ENCODE measurements around the gene TMF1.
A peak's percentile ranks its signal among the peaks of the same experiment; 100 is the strongest.

The TMF1 gene

DNA sequence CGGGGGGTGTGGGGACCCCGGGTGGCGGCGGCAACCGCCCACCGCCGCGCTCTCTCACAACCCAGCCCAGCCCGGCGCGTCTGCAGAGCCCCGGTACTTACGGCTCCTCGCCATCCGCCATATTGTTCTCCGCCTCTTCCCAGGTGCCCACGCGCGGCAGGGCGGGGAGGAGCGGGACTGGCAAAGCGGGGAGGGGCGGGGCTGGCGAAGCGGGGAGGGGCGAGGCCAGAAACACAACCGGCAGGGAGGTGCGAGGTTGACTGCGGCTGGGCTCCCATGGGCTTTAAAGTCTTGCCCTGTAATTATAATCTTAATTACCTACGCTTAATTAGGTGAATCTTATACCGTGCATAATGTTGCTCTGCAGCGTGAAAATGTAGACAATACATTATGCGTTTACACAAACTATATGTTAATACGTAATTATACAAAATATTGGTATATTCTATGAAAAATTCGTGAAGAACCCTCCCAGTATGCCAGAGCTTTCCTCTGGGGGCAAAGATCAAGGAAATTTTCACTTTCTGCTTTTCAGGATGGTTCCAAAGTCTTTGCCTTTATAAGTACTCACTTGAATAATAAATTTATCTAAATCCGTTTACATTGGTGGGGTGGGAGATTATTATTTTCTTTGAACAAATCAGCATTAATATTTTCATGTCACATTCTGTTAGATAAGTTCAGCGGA, 28.2 kb upstream of the TMF1 start, which contains the start of gene UBA3:
Gene UBA3, minus strand, starts transcription at position 133 of the 688 bp plus-strand sequence. Its CDS starts 12 bp downstream, at position 121.
- DNase-seq, result peak; percentile 85

DNA sequence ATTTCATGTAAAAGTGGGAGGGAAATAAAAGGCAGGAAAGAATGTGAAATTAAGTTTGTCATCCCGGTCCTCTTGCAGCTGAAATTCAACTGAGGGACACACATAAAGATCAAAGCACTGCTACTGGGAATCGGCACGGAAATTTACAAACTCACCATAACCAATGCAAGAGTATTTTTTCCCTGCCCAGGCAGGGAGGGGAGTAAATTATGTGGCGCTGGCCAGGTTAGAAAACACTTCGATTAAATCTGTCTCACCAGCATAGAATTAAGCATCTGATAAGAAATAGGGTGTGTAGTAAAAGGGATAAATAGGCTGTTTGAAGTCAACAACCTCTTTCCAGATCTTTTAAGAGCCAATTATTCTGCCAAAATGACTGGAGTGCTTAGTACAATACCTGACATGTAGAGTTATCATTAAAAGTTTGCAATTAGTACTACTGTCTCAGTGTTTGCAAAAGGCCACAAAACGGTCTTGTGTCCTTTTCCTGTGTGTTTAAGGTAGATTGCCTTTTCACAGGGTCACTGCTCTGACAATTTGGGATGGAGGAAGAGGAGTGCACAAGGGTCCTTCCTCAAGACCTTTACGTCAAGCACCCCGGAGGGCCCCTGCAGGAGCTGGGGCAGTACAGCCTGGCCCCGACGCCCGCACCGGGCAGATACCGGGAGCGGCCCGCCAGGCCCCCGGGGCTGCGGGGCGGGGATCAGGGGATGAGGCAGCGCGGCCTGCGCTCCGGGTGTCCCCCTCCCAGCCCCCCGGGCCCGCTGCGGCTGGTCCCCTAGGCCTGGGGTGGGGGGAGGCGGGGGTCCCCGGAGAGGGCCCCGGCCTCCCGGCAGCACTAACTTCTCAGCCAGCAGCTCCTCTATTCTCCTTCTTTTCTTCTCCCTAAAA, 27.4 kb upstream of the TMF1 start:
- DNase-seq, result no peak

DNA sequence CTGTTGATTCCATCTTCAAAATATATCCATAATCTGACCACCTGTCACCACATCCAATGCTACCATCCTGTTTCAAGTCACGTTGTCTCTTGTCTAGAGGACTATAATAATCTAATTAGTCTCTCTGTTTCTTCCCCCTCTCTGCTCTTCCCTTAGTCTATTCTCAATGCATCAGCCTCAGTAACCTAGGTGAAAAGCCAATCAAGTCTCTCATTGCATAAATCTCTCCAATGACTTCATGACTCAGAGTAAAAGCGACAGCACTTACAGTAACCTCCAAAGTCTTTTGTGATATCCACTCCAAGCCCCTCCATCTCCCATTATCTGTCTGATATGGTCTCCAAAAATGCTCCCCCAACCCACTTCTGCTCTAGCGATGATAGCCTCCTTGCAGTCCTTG, 20.8 kb upstream of the TMF1 start:
- no peak for DNase-seq

DNA sequence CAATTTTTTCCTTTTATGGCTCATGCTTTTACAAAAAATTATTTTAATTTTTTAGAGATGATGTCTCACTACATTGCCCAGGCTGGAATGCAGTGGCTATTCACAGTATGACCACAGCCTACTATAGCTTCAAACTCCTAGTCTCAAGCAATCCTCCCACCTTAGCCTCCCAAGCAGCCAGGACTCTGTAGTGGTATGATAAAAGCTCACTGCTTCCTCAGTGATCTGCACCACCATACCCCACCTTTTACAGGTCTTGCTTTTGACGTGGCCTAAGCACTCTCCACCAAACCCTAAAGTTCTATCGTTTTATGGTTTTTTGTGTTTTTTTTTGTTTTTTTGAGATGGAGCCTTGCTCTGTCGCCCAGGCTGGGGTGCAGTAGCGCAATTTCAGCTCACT, 14.0 kb upstream of the TMF1 start:
- no peak for DNase-seq

DNA sequence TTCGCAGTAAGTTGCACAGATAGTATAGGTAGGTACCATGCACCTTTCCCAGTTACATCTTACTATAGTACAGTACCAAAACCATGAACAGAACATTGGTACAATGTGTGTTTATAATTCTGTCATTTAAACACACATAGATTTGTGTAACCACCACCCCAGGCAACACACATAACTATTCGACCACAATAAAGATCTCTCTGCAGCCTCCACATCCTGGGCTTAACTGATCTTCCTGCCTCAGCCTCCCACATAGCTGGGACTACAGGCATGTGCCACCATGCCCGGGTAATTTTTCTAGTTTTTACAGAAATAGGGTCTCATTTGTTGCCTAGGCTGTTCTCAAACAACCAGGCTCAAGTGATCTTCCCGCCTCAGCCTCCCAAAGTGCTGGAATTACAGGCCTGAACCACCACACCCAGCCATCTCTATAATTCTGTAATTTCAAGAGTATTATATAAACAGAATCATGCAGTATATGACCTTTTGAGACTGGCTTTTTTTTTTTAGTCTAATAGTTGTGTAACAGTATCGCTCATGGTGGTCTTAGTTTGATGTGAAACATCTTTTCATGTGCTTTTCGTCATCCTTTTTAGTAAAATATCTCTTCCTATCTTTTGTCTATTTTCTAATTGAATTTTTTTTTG, 13.3 kb upstream of the TMF1 start:
- no peak for DNase-seq

DNA sequence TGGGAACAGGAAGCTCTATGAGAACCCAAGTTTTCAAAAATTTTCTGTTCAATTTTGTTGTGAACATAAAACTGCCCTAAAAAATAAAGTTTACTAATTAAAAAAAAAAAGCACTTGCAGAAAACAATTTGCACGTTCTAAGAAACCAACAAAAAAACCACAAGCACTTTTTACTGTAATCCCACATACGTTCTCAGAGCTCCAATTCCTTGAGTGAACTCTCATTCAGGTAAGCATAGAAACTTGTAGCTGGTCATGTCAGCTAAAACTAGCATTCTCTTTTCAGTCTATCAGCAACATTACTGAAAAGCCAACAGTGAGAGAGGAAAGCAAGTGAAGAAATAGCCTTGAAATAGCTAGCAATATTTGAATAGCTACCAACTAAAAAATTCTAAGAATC, 11.5 kb upstream of the TMF1 start:
- no peak for DNase-seq

DNA sequence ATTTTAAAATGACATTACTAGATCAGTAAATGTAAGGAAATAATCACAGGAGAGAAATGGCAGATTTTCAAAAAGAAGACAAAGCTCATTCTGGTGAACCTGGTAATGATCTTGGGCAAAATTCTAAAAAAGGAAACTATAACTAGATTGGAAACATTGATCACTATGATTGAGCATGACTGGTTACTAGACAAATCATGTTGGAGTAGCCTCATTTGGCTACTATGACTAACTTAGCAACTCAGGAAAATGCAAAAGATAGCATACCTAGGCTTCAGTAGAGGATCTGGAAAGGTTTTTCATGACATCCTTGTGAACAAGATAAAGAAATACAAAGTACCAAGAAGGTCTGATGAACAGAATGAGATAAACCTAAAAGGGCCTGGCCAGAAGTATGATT, 7.6 kb upstream of the TMF1 start:
- DNase-seq, result no peak

DNA sequence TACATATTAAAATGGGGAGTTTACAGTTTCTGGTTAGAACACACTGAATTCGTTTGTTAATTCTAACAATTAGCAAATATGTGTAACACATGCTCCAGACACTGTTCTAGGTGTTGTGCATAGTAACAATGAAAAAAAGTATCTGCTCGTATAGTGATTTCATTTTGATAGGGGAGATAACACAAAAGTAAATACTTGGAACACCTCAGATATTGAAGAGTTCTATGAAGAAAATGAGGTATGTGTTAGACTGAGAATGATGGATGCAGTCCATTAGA, 6.8 kb upstream of the TMF1 start:
- DNase-seq, result no peak

DNA sequence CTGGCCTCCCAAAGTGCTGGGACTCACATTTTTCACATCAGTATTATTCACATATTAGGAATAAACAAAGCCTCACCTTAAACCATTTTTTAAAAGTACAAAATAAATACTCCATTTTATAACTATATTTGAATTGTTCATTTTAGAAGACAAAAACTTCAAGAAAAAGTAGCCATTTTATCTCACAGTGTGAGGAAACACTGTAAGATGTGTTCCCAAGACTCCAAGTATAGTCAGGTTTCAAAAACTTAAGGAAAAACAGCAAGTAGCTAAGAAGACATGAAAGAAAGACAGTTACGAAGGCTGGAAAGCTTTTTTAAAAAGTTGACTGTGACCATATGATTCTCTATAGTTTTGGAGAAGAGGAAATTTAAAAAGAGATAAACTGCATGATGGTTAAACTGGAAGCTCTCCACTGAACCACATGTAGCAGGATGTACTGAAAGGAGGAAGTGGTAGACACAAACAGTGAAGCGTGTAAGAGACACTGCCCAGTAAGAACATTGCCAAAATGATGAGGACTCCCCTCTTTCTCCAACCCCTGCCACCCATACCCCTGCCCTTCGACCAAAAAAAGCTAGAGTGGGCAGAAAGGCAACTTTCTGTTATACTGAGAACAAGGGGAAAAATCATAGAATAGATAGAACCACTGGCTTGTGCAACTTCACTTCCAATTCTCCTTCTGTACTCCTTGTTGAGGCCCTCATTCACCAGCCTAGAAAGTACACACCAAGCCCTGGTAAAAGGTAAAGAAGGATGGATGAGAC, 6.2 kb upstream of the TMF1 start:
- no peak for DNase-seq

DNA sequence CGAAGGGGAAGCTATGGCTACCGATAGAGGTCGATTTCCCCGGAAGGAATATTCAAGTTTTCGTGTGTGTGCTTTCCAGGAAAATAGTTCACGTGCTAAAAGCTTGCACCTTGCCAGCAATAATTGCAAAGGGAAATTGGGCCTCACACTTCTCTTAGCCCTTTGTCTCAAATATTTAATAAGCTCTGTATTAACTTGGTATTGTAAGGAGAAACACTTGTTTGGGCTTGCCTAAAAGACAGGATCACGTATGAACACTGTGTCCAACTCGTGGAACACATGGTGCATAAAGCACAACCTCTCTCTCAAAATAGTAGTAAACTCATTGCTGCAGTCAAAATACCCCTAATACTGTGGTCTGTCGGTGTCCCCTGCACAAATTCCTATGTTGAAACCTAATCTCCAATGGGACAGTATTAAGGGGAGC, 352 bp upstream of the TMF1 start:
- no peak for DNase-seq

DNA sequence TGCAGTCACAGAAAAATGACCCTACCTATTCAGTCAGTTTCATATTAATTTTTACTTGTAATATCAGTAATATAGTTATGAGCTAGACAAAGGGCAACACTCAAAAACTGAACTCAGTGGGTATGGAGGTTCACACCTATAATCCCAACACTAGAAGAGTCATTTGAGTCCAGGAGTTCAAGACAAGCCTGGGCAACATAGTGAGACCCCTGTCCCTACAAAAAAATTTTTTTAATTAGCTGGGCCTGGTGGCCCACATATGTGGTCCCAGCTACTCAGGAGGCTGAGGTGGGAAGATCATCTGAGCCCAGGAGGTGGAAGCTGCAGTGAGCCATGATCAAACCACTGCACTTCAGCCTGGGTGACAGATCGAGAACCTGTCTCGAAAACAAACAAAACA, 3.1 kb downstream of the TMF1 start:
- no peak for DNase-seq

DNA sequence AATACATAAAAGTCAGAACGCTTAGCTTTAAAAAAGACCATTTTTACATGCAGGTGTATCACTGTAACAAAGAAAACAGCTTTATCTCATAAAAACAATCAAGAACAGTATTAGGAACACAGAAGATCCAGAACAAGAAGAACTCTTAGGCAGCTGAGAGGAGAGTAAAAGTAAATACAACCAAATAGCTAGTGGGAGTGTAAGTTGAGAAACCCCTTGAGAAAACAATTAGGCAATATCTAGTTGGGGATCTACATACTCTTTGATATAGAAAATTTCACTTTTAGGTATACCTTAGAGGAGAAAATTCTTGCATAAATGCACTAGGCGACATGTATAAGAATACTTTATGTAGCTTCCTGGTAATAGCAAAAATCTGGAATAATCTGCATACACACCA, 7.5 kb downstream of the TMF1 start:
- no peak for DNase-seq

DNA sequence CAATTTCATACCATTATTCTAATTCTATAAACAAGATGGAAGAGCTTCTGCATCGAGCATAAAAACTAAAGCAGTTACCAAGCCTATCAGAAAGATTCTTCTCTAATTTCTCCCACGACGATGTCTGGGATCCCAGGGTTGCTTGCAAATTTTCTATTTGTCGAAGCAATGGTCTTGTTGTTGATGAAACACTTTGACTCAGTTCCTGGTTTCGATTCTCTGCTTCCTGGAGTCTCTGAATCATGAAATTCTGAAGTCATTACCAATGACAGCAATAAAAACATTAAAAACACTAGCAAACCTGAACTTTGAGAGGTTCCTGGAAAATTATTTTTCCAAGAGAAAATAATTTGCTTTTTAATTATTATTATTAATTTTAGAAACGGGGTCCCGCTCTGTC, 18.7 kb downstream of the TMF1 start:
- peak; percentile 84 for DNase-seq

DNA sequence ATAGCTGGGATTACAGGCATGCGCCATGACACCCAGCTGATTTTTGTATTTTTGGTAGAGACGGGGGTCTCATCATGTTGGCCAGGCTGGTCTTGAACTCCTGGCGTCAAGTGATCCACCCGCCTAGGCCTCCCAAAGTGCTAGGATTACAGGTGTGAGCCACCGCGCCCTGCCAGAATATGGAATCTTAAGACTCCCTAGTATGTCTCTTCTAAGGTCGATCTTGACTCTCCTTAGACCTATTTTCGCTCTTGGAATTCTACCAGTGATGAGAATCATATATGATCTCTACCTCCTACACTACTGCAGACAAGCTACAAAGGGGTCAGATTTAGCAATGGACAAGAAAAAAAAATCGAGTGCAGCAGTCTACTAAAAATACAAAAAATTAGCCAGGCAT, 19.4 kb downstream of the TMF1 start:
- no peak for DNase-seq

DNA sequence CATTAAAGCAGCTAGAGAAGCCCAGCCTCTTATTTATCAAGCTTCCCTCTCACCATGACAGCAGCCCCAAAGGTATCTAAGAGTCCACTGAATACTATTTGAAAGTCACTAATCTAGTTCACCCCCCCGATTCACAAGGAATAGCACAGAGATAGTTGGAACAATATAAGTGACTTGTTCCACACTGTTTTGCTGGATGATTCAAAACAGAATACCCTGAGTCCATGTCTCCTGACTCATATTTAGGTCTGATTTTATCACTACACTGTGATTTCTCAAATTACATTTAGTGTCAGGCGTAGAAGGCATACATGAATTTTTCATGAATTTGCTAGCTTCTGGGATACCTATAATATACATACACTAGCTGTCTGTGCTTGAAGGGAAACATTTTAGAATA, 20.0 kb downstream of the TMF1 start:
- DNase-seq, result peak; percentile 71

DNA sequence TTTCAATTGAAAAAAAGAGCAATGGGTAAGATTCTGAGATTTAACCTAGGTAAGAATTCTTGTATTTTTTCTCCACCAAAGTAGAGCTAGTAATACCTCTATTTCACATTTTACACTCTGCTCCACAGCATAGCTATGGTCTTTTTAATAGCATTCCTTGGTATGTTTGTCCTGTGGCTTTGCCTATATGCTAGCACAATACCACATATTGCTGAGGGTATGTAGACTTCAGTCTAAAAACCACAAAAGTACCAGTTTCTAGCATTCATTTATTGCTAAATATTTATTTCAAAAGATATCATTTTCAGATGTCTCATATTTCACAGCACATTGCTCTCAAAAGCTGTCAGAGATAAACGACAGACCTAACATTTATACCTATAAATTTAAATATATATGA, 20.5 kb downstream of the TMF1 start:
- DNase-seq, result peak; percentile 18

DNA sequence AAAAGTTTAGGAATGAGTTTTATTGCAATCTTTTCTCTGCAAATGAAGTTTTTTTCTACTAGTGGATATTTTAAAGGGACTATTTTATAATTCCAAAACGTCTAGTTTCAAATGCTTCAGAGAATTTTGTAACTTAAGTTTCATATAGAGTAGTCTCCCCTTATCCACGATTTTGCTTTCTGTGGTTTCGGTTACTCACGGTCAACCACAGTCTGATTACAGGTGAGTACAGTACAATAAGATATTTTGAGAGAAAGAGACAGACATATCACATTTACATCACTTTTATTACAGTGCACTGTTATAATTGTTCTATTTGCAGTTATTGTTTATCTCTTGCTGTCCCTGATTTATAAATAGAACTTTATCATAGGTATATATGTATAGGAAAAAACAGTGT, 31.3 kb downstream of the TMF1 start:
- no peak for DNase-seq

DNA sequence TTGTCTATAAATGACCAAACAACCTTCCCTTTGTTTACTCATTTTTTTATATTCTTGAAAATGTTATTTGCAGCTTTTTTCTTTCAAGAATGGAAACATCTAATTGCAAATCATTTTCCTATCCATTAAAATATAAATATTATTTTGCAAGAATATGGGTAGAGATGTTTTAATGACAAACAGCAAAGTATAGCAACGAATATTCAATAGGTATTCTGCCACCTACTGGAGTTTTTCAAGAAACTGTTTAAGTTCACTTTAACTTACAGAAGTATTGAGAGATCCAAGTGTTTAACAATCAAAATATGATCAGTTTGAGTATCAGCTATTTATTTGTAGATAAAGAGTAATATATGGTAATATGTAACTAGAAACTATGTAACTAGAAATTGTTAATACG, 31.7 kb downstream of the TMF1 start:
- DNase-seq, result no peak

DNA sequence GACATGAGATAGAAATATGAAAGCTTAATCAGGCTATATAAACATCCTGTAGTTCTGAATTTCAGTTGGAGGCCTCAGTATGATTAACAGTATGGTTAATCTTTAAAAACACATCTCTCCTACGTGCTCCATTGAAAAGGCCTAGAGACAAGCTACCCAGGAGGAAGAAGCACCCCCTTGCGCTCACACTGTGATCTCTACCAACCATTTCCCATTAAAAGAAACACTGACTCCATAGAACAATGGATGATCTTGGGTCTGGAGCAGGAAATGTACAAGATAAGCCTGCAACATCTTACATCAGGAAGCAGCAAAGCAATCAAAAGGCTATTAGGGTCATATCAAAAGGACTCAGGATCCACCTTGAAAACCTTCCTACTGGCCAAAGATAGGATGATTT, 35.2 kb downstream of the TMF1 start:
- no peak for DNase-seq

DNA sequence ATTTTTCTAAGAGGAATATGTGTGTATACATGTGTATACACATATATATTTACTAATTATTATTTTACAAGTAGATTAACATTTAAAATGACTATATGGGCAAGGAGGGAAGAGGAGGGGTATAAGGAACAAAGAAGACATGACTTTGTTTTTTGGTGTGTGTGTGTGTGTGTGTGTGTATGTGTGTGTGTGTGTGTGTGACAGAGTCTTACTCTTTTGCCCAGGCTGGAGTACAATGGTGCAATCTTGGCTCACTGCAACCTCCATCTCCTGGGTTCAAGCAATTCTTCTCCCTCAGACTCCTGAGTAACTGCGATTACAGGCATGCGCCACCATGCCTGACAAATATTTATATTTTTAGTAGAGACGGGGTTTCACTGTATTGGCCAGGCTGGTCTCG, 36.0 kb downstream of the TMF1 start:
- DNase-seq, result no peak

DNA sequence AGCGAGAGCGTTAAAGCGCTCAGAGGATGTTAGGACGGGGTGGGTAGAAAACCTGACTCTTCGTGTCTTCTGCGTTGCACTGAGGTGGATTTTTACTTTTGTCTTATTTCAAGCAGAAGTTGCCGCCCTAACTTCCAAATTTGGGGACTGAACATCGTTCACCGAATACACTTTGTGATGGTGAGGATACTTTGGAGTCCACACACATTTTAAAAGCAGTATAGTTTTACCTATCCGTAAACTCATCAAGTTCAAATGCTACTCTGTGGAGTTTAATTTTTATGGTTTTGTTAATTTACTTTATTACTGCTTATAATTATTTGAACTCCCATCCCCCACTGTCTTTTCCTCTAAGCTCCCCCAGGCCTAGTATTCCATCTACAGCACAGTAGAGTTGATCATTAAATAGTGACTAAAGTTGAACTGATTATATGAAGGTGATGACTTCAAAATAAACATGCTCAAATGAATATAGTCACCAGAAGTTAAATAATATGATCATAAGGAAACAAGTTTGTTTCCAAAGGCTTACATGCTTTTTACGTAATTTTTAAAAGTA, 38.0 kb downstream of the TMF1 start:
- no peak for DNase-seq

DNA sequence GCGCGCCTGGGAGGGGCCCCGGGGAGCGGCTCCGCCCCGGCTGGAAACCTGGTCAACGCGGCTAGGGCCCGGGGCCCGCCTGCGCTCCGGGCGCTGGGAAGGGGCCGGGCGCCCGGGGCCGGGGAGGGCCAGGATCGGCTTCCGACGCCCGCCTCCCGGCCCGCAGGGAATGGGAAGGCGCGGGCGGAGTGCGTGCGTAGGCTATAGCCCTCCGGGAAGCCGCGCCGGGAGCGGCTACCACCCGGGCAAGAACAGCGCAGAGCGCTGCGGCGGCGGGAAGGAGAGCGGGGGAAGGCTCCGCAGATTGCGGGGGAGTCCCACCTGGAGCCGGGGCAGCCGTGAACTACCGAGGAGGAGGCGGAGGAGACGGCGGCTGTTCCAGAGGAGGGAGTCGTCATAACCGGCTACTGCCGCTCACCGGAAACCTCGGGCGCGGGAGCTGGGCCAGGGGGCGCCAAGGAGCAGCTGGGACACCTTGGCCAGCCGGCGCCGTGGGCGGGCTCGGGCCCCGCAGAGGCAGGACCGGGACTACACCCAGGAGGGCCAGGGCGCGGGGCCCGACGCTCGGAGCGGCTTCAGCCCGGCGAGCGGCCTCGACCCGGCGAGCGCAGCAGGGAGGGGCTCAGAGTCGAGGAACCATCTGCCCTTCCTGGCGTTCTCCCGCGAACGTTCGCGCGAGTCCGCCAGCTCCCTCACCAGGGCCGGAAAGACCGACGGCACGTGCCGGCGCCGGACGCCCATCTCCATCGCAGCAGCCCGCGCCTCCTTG, 38.7 kb downstream of the TMF1 start, which contains the start of gene EOGT:
Gene EOGT, minus strand, starts transcription at position 432 of the 769 bp plus-strand sequence. CDS start 3,838 bp downstream, outside the sequence.
- peak; percentile 88 for DNase-seq
